ENCODE measurements around the gene PHLDA1.
A peak's percentile ranks its signal among the peaks of the same experiment; 100 is the strongest.

The PHLDA1 gene

GRCh38 chr12:76060111-76060510 lies 28.5 kb upstream of the PHLDA1 start:
- TF ChIP-seq POLR2AphosphoS5 (IDR thresholded peaks at IDR 0.05; ENCODE audit: low read depth, low read length) (no peak), POLR2A (IDR thresholded peaks at IDR 0.05; ENCODE audit: low read depth, low read length) (no peak)
- FAIRE-seq (no peak), DNase-seq (ENCODE audit: insufficient read length) (no peak)

- FAIRE-seq, result no peak
- TF ChIP-seq POLR2AphosphoS5 (IDR thresholded peaks at IDR 0.05; ENCODE audit: low read depth, low read length) (no peak), POLR2A (IDR thresholded peaks at IDR 0.05; ENCODE audit: low read depth, low read length) (no peak), TAF1 (IDR thresholded peaks at IDR 0.05; ENCODE audit: borderline replicate concordance, low read depth, low read length) (no peak)
- no peak for DNase-seq (ENCODE audit: insufficient read length)
These were observed 25.8 kb upstream of the PHLDA1 start for GRCh38 chr12:76057326-76057725.

GRCh38 chr12:76055393-76055792 lies 23.8 kb upstream of the PHLDA1 start:
- FAIRE-seq (no peak), DNase-seq (ENCODE audit: insufficient read length) (no peak)
- TF ChIP-seq POLR2A (IDR thresholded peaks at IDR 0.05; ENCODE audit: low read depth, low read length) (no peak), POLR2AphosphoS5 (IDR thresholded peaks at IDR 0.05; ENCODE audit: low read depth, low read length) (no peak), TAF1 (IDR thresholded peaks at IDR 0.05; ENCODE audit: borderline replicate concordance, low read depth, low read length) (no peak)

GRCh38 chr12:76049575-76050251 lies 18.1 kb upstream of the PHLDA1 start:
- FAIRE-seq (no peak), DNase-seq (ENCODE audit: insufficient read length) (no peak)
- no peak for TF ChIP-seq POLR2A (IDR thresholded peaks at IDR 0.05; ENCODE audit: low read depth, low read length)
- TF ChIP-seq POLR2AphosphoS5 (IDR thresholded peaks at IDR 0.05; ENCODE audit: low read depth, low read length), result no peak
- no peak for TF ChIP-seq TAF1 (IDR thresholded peaks at IDR 0.05; ENCODE audit: borderline replicate concordance, low read depth, low read length)

- DNase-seq (ENCODE audit: insufficient read length) (no peak), FAIRE-seq (no peak)
- TF ChIP-seq TAF1 (IDR thresholded peaks at IDR 0.05; ENCODE audit: borderline replicate concordance, low read depth, low read length), result no peak
- no peak for TF ChIP-seq POLR2AphosphoS5 (IDR thresholded peaks at IDR 0.05; ENCODE audit: low read depth, low read length)
- no peak for TF ChIP-seq POLR2A (IDR thresholded peaks at IDR 0.05; ENCODE audit: low read depth, low read length)
These were observed 16.2 kb upstream of the PHLDA1 start for GRCh38 chr12:76047742-76048141.

- TF ChIP-seq POLR2AphosphoS5 (IDR thresholded peaks at IDR 0.05; ENCODE audit: low read depth, low read length), result no peak
- FAIRE-seq, result no peak
- DNase-seq (ENCODE audit: insufficient read length), result no peak
These were observed 15.5 kb upstream of the PHLDA1 start for GRCh38 chr12:76047060-76047459.

GRCh38 chr12:76043377-76043776 lies 11.8 kb upstream of the PHLDA1 start:
- TF ChIP-seq POLR2AphosphoS5 (IDR thresholded peaks at IDR 0.05; ENCODE audit: low read depth, low read length) (peak; percentile 30), POLR2A (IDR thresholded peaks at IDR 0.05; ENCODE audit: low read depth, low read length) (no peak)
- no peak for FAIRE-seq
- DNase-seq (ENCODE audit: insufficient read length), result no peak

GRCh38 chr12:76042147-76042546 lies 10.6 kb upstream of the PHLDA1 start:
- no peak for TF ChIP-seq TAF1 (IDR thresholded peaks at IDR 0.05; ENCODE audit: borderline replicate concordance, low read depth, low read length)
- no peak for TF ChIP-seq POLR2AphosphoS5 (IDR thresholded peaks at IDR 0.05; ENCODE audit: low read depth, low read length)
- no peak for TF ChIP-seq POLR2A (IDR thresholded peaks at IDR 0.05; ENCODE audit: low read depth, low read length)
- DNase-seq (ENCODE audit: insufficient read length) (no peak), FAIRE-seq (no peak)

GRCh38 chr12:76041406-76041805 lies 9.8 kb upstream of the PHLDA1 start:
- no peak for DNase-seq (ENCODE audit: insufficient read length)

GRCh38 chr12:76040461-76040860 lies 8.9 kb upstream of the PHLDA1 start:
- DNase-seq (ENCODE audit: insufficient read length), result no peak

More at GRCh38 chr12:76041406-76041805, 9.8 kb upstream of the PHLDA1 start:
- no peak for FAIRE-seq
- no peak for TF ChIP-seq POLR2A (IDR thresholded peaks at IDR 0.05; ENCODE audit: low read depth, low read length)
- no peak for TF ChIP-seq POLR2AphosphoS5 (IDR thresholded peaks at IDR 0.05; ENCODE audit: low read depth, low read length)
- TF ChIP-seq TAF1 (IDR thresholded peaks at IDR 0.05; ENCODE audit: borderline replicate concordance, low read depth, low read length), result no peak

GRCh38 chr12:76038176-76038575 lies 6.6 kb upstream of the PHLDA1 start:
- FAIRE-seq (no peak), DNase-seq (ENCODE audit: insufficient read length) (no peak)
- no peak for TF ChIP-seq POLR2AphosphoS5 (IDR thresholded peaks at IDR 0.05; ENCODE audit: low read depth, low read length)
- no peak for TF ChIP-seq TAF1 (IDR thresholded peaks at IDR 0.05; ENCODE audit: borderline replicate concordance, low read depth, low read length)
- no peak for TF ChIP-seq POLR2A (IDR thresholded peaks at IDR 0.05; ENCODE audit: low read depth, low read length)

More at GRCh38 chr12:76040461-76040860, 8.9 kb upstream of the PHLDA1 start:
- FAIRE-seq, result no peak
- TF ChIP-seq POLR2A (IDR thresholded peaks at IDR 0.05; ENCODE audit: low read depth, low read length), result no peak
- TF ChIP-seq POLR2AphosphoS5 (IDR thresholded peaks at IDR 0.05; ENCODE audit: low read depth, low read length), result no peak
- no peak for TF ChIP-seq TAF1 (IDR thresholded peaks at IDR 0.05; ENCODE audit: borderline replicate concordance, low read depth, low read length)

GRCh38 chr12:76037130-76038103 lies 5.8 kb upstream of the PHLDA1 start:
- no peak for TF ChIP-seq TAF1 (IDR thresholded peaks at IDR 0.05; ENCODE audit: borderline replicate concordance, low read depth, low read length)
- TF ChIP-seq POLR2AphosphoS5 (IDR thresholded peaks at IDR 0.05; ENCODE audit: low read depth, low read length), result no peak
- TF ChIP-seq POLR2A (IDR thresholded peaks at IDR 0.05; ENCODE audit: low read depth, low read length), result no peak
- peak; percentile 78 for FAIRE-seq
- DNase-seq (ENCODE audit: insufficient read length), result no peak

All from GM12892 (cell line).